SK-N-SH (cell line): ENCODE data around the gene YBX1. TPM values are rescaled to one million over a fixed set of nuclear protein-coding genes. Genes with fewer than 3 reads are reported as not detected.

Experiments used
- CTCF ChIA-PET: fragments of 300-600, 350-600 bp; formaldehyde crosslinking; extraction: SDS; loops from one replicate; lab custom pipeline; 2021; lab: Yijun Ruan, JAX
- POLR2A ChIA-PET: fragments of 350-600 bp; sonication (Branson Sonifier 250); formaldehyde crosslinking; extraction: SDS; loops from one replicate; lab custom pipeline; 2020; ENCODE audit warnings: antibody characterized with exemption, inconsistent platforms; lab: Yijun Ruan, JAX
- DNase-seq: peaks from one replicate; pipeline ENCODE4 v3.0.0; 2012
- H2AFZ ChIP-seq: fragments of 200-600 bp; sonication (generic); 2 replicates; pipeline ENCODE4 v1.8.1; 2016; ENCODE audit warnings: antibody characterized with exemption, mild to moderate bottlenecking, low read depth
- H3F3A ChIP-seq: fragments of 200-600 bp; sonication (generic); replicated peaks from 2 replicates; pipeline ENCODE3; 2016; ENCODE audit warnings: antibody characterized with exemption, mild to moderate bottlenecking; ENCODE audit not compliant: insufficient read depth
- H3K27ac ChIP-seq, 2 experiments: fragments of 200-500 bp in 1 of 2; fragments of 200-600 bp in 1 of 2; sonication (Bioruptor generic) in 1 of 2; sonication (generic), shearing (Covaris generic) in 1 of 2; 2 replicates each; pipeline versions ENCODE4 v1.5.1 to v1.6.1; 2014 to 2016; ENCODE audit warnings: low read depth in 2 of 2, inconsistent platforms in 1 of 2, low read length in 1 of 2, mild to moderate bottlenecking in 1 of 2, mixed read lengths in 1 of 2
- H3K27me3 ChIP-seq: fragments of 200-600 bp; sonication (generic), shearing (Covaris generic); 2 replicates; pipeline ENCODE4 v1.6.1; 2016; ENCODE audit warnings: mixed run types; ENCODE audit not compliant: insufficient read depth
- H3K36me3 ChIP-seq, 2 experiments: fragments of 200-500 bp in 1 of 2; fragments of 200-600 bp in 1 of 2; sonication (Bioruptor generic) in 1 of 2; sonication (generic) in 1 of 2; replicated peaks in 1 of 2; 2 replicates each; pipeline versions ENCODE3 to v1.5.1; 2014 to 2016; ENCODE audit warnings: low read length in 1 of 2, mild to moderate bottlenecking in 1 of 2; ENCODE audit not compliant: insufficient read depth in 2 of 2, control insufficient read depth in 1 of 2
- H3K4me1 ChIP-seq, 2 experiments: fragments of 200-500 bp in 1 of 2; fragments of 200-600 bp in 1 of 2; sonication (Bioruptor generic) in 1 of 2; sonication (generic), shearing (Covaris generic) in 1 of 2; 2 replicates each; pipeline versions ENCODE4 v1.5.1 to v1.6.1; 2014 to 2016; ENCODE audit warnings: low read depth in 1 of 2, low read length in 1 of 2, mixed run types in 1 of 2; ENCODE audit not compliant: insufficient read depth in 2 of 2, control insufficient read depth in 1 of 2
- H3K4me2 ChIP-seq: fragments of 200-600 bp; sonication (generic), shearing (Covaris generic); 2 replicates; pipeline ENCODE4 v1.6.1; 2017; ENCODE audit warnings: mixed run types
- H3K4me3 ChIP-seq, 2 experiments: fragments of 200-500 bp in 1 of 2; fragments of 200-600 bp in 1 of 2; sonication (Bioruptor generic) in 1 of 2; sonication (generic), shearing (Covaris generic) in 1 of 2; 2 replicates each; pipeline versions ENCODE4 v1.5.1 to v1.8.1; 2014 to 2016; ENCODE audit warnings: low read depth in 2 of 2, inconsistent platforms in 1 of 2, low read length in 1 of 2, mild to moderate bottlenecking in 1 of 2, mixed read lengths in 1 of 2, moderate library complexity in 1 of 2
- H3K79me2 ChIP-seq: fragments of 200-600 bp; sonication (generic); 2 replicates; pipeline ENCODE4 v1.8.1; 2017; ENCODE audit warnings: mild to moderate bottlenecking; ENCODE audit not compliant: insufficient read depth
- H3K9ac ChIP-seq: fragments of 200-600 bp; sonication (generic); 2 replicates; pipeline ENCODE4 v1.6.1; 2017; ENCODE audit warnings: mixed run types
- H3K9me2 ChIP-seq: fragments of 200-600 bp; sonication (generic); 2 replicates; pipeline ENCODE4 v1.6.1; 2017; ENCODE audit warnings: mixed run types
- H3K9me3 ChIP-seq: fragments of 200-600 bp; sonication (generic); 2 replicates; pipeline ENCODE4 v1.6.1; 2017; ENCODE audit warnings: mixed run types, mild to moderate bottlenecking, moderate library complexity
- H4K20me1 ChIP-seq: fragments of 200-600 bp; sonication (generic); 2 replicates; pipeline ENCODE4 v1.6.1; 2017; ENCODE audit warnings: mild to moderate bottlenecking, mixed run types; ENCODE audit not compliant: insufficient read depth
- CHD2 ChIP-seq: fragments of 150-350 bp; IDR thresholded peaks from 2 replicates; pipeline ENCODE4 v1.6.1; 2018; ENCODE audit warnings: low read length; ENCODE audit not compliant: partially characterized antibody
- CTCF ChIP-seq: fragments of 200-600 bp; sonication (generic); IDR thresholded peaks from 2 replicates; pipeline ENCODE4 v1.6.1; 2017; ENCODE audit warnings: antibody characterized with exemption, mild to moderate bottlenecking, moderate library complexity
- ELF1 ChIP-seq: IDR thresholded peaks from 2 replicates; pipeline ENCODE4 v1.4.0; 2012
- EZH2phosphoT487 ChIP-seq: fragments of 200-600 bp; sonication (generic); IDR thresholded peaks from 2 replicates; pipeline ENCODE4 v1.6.1; 2017; ENCODE audit warnings: low read depth, mixed run types, mild to moderate bottlenecking, antibody characterized with exemption, moderate library complexity, borderline replicate concordance
- FOXM1 ChIP-seq: IDR thresholded peaks from 2 replicates; pipeline ENCODE4 v1.4.0; 2012; ENCODE audit warnings: low read depth, mild to moderate bottlenecking
- GATA2 ChIP-seq: sonication (generic); formaldehyde crosslinking; IDR thresholded peaks from 2 replicates; pipeline ENCODE4 v1.5.0; 2020; ENCODE audit warnings: mild to moderate bottlenecking, missing genetic modification reagents
- IRF3 ChIP-seq: fragments of 150-350 bp; IDR thresholded peaks from 2 replicates; pipeline ENCODE4 v1.6.1; 2016; ENCODE audit warnings: mild to moderate bottlenecking, low read depth, low read length
- MAX ChIP-seq: IDR thresholded peaks from 2 replicates; pipeline ENCODE4 v1.4.0; 2012; ENCODE audit warnings: low read depth
- MEF2A ChIP-seq: IDR thresholded peaks from 2 replicates; pipeline ENCODE4 v1.4.0; 2012; ENCODE audit warnings: low read depth, borderline replicate concordance
- NRF1 ChIP-seq: IDR thresholded peaks from 2 replicates; pipeline ENCODE4 v1.6.1; 2012; ENCODE audit warnings: low read depth, mild to moderate bottlenecking, low read length
- POLR2AphosphoS5 ChIP-seq: IDR thresholded peaks from 2 replicates; pipeline ENCODE4 v1.6.1; 2012; ENCODE audit warnings: low read depth, low read length
- RCOR1 ChIP-seq: fragments of 150-350 bp; IDR thresholded peaks from 2 replicates; pipeline ENCODE4 v1.6.1; 2017; ENCODE audit warnings: antibody characterized with exemption, low read length
- RFX5 ChIP-seq: IDR thresholded peaks from 2 replicates; pipeline ENCODE4 v1.6.1; 2012; ENCODE audit warnings: mild to moderate bottlenecking, improper control_type of control experiment, low read length
- ZBTB33 ChIP-seq: IDR thresholded peaks from 2 replicates; pipeline ENCODE4 v1.4.0; 2012; ENCODE audit warnings: low read depth, borderline replicate concordance
- WGBS: methylation state at CpG from one replicate; pipeline ENCODE4 v1.1.6; 2017; ENCODE audit warnings: low lambda C conversion rate; 5-methylcytosine and 5-hydroxymethylcytosine counted together
- polyA plus RNA-seq, 3 experiments: library from polyadenylated mRNA; depleted of rRNA; stranded (reverse); fragments of >200 nt; gene quantifications; 2 replicates each; pipeline ENCODE4 v1.2.3, GENCODE V29; 2012

The YBX1 gene
- polyA plus RNA-seq, 1 of the 3 experiments (the other 2 are of a cell fraction): 592 TPM

- TF ChIP-seq CHD2 (no peak), EZH2phosphoT487 (no peak), RFX5 (no peak), ZBTB33 (no peak), POLR2AphosphoS5 (no peak), ELF1 (no peak), RCOR1 (no peak)
Measured at GRCh38 chr1:42744148-42744413, 61.9 kb downstream of the YBX1 start (continued).

- H3K36me3 ChIP-seq: peaks cover 8 to 34% of the 10 kb centered on the region in 2 experiments
- 96% methylated on average over 6 of the region's 8 CpGs for WGBS
- no peaks in the 10 kb centered on the region for H3K9me3 ChIP-seq
- peak; percentile 2 for DNase-seq
- H2AFZ ChIP-seq: no peak overlapping the region
- TF ChIP-seq NRF1 (no peak), POLR2AphosphoS5 (no peak), GATA2 (no peak), MEF2A (no peak), CTCF (no peak), IRF3 (no peak), ZBTB33 (no peak), MAX (no peak), FOXM1 (no peak)
- no peak overlapping the region for H3K4me2 ChIP-seq
- H3K27me3 ChIP-seq: no peaks in the 10 kb centered on the region
- no peaks in the 10 kb centered on the region for H3K9me2 ChIP-seq
- ChIA-PET POLR2A (no interaction called here), CTCF (interaction anchor here (0.8 to 4.4 kb wide), 11 partner anchors 11 to 598 kb away, joined by 3 to 32 read pairs (median 5); no protein-coding TSS in a partner anchor)
- no peak overlapping the region for H3K27ac ChIP-seq
- no peak overlapping the region for H3K4me3 ChIP-seq
- no peaks in the 10 kb centered on the region for H4K20me1 ChIP-seq
- no peaks in the 10 kb centered on the region for H3K79me2 ChIP-seq
- H3F3A ChIP-seq: no peaks in the 10 kb centered on the region
- peaks cover 0 to 20% of the 10 kb centered on the region in 2 experiments; a peak in 1 of 4 replicates for H3K4me1 ChIP-seq
- no peak overlapping the region for H3K9ac ChIP-seq
Measured at GRCh38 chr1:42745851-42746250, 63.6 kb downstream of the YBX1 start.
